HFFc6 (cell line): ENCODE results near the gene MAEA. TPM values are rescaled to one million over a fixed set of nuclear protein-coding genes. Genes with fewer than 3 reads are reported as not detected.

Experiments used
- DNase-seq: peaks from one replicate; pipeline ENCODE4 v3.0.0-alpha.2; 2018
- H3K27ac Mint-ChIP-seq: 2 replicates; pipeline ENCODE4 v1.8.0; 2020; ENCODE audit warnings: mild to moderate bottlenecking, mixed read lengths
- H3K27me3 Mint-ChIP-seq: 2 replicates; pipeline ENCODE4 v1.8.0; 2021; ENCODE audit warnings: mild to moderate bottlenecking, moderate library complexity, mixed read lengths; ENCODE audit not compliant: insufficient read depth
- H3K36me3 Mint-ChIP-seq: 2 replicates; pipeline ENCODE4 v1.8.0; 2021; ENCODE audit warnings: low read depth, mixed read lengths
- H3K4me1 Mint-ChIP-seq: 2 replicates; pipeline ENCODE4 v1.8.0; 2020; ENCODE audit warnings: low read depth, mixed read lengths
- H3K4me3 Mint-ChIP-seq: 2 replicates; pipeline ENCODE4 v1.8.0; 2020; ENCODE audit warnings: mild to moderate bottlenecking, moderate library complexity, mixed read lengths
- H3K9me3 Mint-ChIP-seq: 2 replicates; pipeline ENCODE4 v1.8.0; 2020; ENCODE audit warnings: mild to moderate bottlenecking, mixed read lengths
- CTCF ChIP-seq: fragments of 200-600 bp; sonication (generic); IDR thresholded peaks from 2 replicates; pipeline ENCODE4 v1.5.0; 2021; ENCODE audit warnings: antibody characterized with exemption, mild to moderate bottlenecking
- long read RNA-seq: library from polyadenylated mRNA; unstranded; transcript quantifications from one replicate; pipeline ENCODE4 v2.0.0, GENCODE V29; 2019
- total RNA-seq, 6 experiments: library from RNA; stranded (reverse); fragmentation: NEBNext Ultra II Directional; extraction: Animal tissue kit (Norgen Biotek cat#: 25700); gene quantifications; 2 replicates in 1 of 6; 3 replicates in 5 of 6; pipeline ENCODE4 v1.2.3, GENCODE V29; 2021

The MAEA gene
- 10 to 100 TPM; 56.0 to 65.4 (median 60.6) TPM for total RNA-seq
- long read RNA-seq, transcript MAEA-213 (9 exons, 1,607 nt): minor isoform, 8 of 155 reads
- long read RNA-seq, transcript MAEA-202 (9 exons, 2,222 nt): major isoform, 121 of 155 reads
- long read RNA-seq, partial matches to known transcripts: 11 of 155 reads
- long read RNA-seq, other reads (novel, unspliced or antisense): 12 of 155 reads

GRCh38 chr4:1289207-1290164 lies at the start of gene MAEA:
TSS of gene MAEA (plus strand) at chr4:1289891. CDS start at chr4:1289914, 23 bp downstream.
- H3K9me3 Mint-ChIP-seq: peaks cover 5% of the 10 kb centered on the region; the same call in 1 of the 2 replicates
- TF ChIP-seq CTCF: no peak
- H3K36me3 Mint-ChIP-seq: no peaks in the 10 kb centered on the region
- H3K27ac Mint-ChIP-seq: peak within 1 kb of the TSS; percentile 91
- H3K4me1 Mint-ChIP-seq: peaks cover 39% of the 10 kb centered on the region
- peak; percentile 95 for DNase-seq
- H3K4me3 Mint-ChIP-seq: peak within 1 kb of the TSS; percentile 99
- peaks cover 4% of the 10 kb centered on the region; the same call in 1 of the 2 replicates for H3K27me3 Mint-ChIP-seq

GRCh38 chr4:1239950-1240307 lies 49.8 kb upstream of the MAEA start:
- H3K27ac Mint-ChIP-seq: no peak overlapping the region
- no peak for DNase-seq
- H3K36me3 Mint-ChIP-seq: peaks cover 6% of the 10 kb centered on the region
- TF ChIP-seq CTCF: no peak
- no peaks in the 10 kb centered on the region for H3K27me3 Mint-ChIP-seq
- H3K4me1 Mint-ChIP-seq: peaks cover 4% of the 10 kb centered on the region; the same call in 1 of the 2 replicates
- no peaks in the 10 kb centered on the region for H3K9me3 Mint-ChIP-seq
- no peak overlapping the region for H3K4me3 Mint-ChIP-seq

- Mint-ChIP-seq H3K27me3 (no peaks in the 10 kb centered on the region), H3K9me3 (no peaks in the 10 kb centered on the region), H3K36me3 (no peaks in the 10 kb centered on the region; the same call in 1 of the 2 replicates), H3K4me1 (no peaks in the 10 kb centered on the region; the same call in 1 of the 2 replicates), H3K4me3 (no peak overlapping the region), H3K27ac (no peak overlapping the region)
- no peak for DNase-seq
- TF ChIP-seq CTCF: no peak
Observed at GRCh38 chr4:1240721-1241465, 48.8 kb upstream of the MAEA start.

GRCh38 chr4:1241466-1241935 lies 48.2 kb upstream of the MAEA start:
- DNase-seq: no peak
- Mint-ChIP-seq H3K27me3 (peaks cover 2% of the 10 kb centered on the region; the same call in 1 of the 2 replicates), H3K4me3 (no peak overlapping the region), H3K4me1 (peaks cover 5% of the 10 kb centered on the region), H3K27ac (no peak overlapping the region), H3K9me3 (no peaks in the 10 kb centered on the region), H3K36me3 (no peaks in the 10 kb centered on the region; the same call in 1 of the 2 replicates)
- no peak for TF ChIP-seq CTCF

- no peak overlapping the region for H3K4me3 Mint-ChIP-seq
- H3K9me3 Mint-ChIP-seq: no peaks in the 10 kb centered on the region
- H3K36me3 Mint-ChIP-seq: no peaks in the 10 kb centered on the region; the same call in 1 of the 2 replicates
- peaks cover 2% of the 10 kb centered on the region for H3K27me3 Mint-ChIP-seq
- TF ChIP-seq CTCF: no peak
- DNase-seq: no peak
- no peak overlapping the region for H3K27ac Mint-ChIP-seq
- peaks cover 10% of the 10 kb centered on the region for H3K4me1 Mint-ChIP-seq
Observed at GRCh38 chr4:1241936-1242505, 47.7 kb upstream of the MAEA start.
